Sigmoid colon (tissue), 7 donors: ENCODE data around the gene GPX8. TPM values are rescaled to one million over a fixed set of nuclear protein-coding genes. Genes with fewer than 3 reads are reported as not detected.

Experiments used
- DNase-seq: peaks from one replicate; pipeline ENCODE4 v3.0.0-alpha.2; 2019
- H3K27ac ChIP-seq, 4 donors: fragments of 200-600 bp; sonication (generic); one replicate each; pipeline ENCODE4 v1.5.1; 2016 to 2019; ENCODE audit warnings: mild to moderate bottlenecking in 1 of 4
- H3K27me3 ChIP-seq, 3 donors: fragments of 200-600 bp; sonication (generic); one replicate each; pipeline ENCODE4 v1.5.1; 2019; ENCODE audit warnings: mild to moderate bottlenecking in 1 of 3
- H3K36me3 ChIP-seq, 4 donors: fragments of 200-600 bp; sonication (generic); one replicate each; pipeline ENCODE4 v1.5.1; 2016 to 2019
- H3K4me1 ChIP-seq, 4 donors: fragments of 200-600 bp; sonication (generic); one replicate each; pipeline ENCODE4 v1.5.1; 2017 to 2019
- H3K4me3 ChIP-seq, 4 donors: fragments of 200-600 bp; sonication (generic); one replicate each; pipeline ENCODE4 v1.5.1; 2017 to 2019; ENCODE audit warnings: mild to moderate bottlenecking in 2 of 4, moderate library complexity in 1 of 4
- H3K9me3 ChIP-seq, 4 donors: fragments of 200-600 bp in 3 of 4; sonication (generic) in 3 of 4; one replicate each; pipeline versions ENCODE4 v1.5.1 to v1.6.1; 2013 to 2019
- EP300 ChIP-seq, 4 donors: sonication (generic); formaldehyde crosslinking; IDR thresholded peaks; one replicate each; pipeline ENCODE4 v1.6.1; 2017; ENCODE audit warnings: antibody characterized with exemption in 4 of 4
- POLR2A ChIP-seq, 2 donors: fragments of 450-650 bp; IDR thresholded peaks; one replicate each; pipeline ENCODE4 v1.6.1; 2016; ENCODE audit warnings: antibody characterized with exemption in 2 of 2, mild to moderate bottlenecking in 2 of 2, moderate library complexity in 2 of 2
- POLR2AphosphoS5 ChIP-seq, 4 donors: sonication (generic); formaldehyde crosslinking; IDR thresholded peaks; one replicate each; pipeline ENCODE4 v1.6.1; 2017; ENCODE audit warnings: antibody characterized with exemption in 4 of 4
- WGBS, 2 donors: extraction: QIAGEN DNeasy Blood & Tissue Kit; methylation state at CpG; one replicate each; pipeline ENCODE4 v1.1.7; 2013; 5-methylcytosine and 5-hydroxymethylcytosine counted together
- intact Hi-C: fragments of 100-400 bp; cut with DNase I; formaldehyde crosslinking; loops from one replicate; pipeline ENCODE4 v1.15.1; 2023
- polyA plus RNA-seq, 3 donors: library from polyadenylated mRNA; stranded (reverse); fragments of 200-250 nt; gene quantifications; one replicate each; pipeline ENCODE4 v1.2.3, GENCODE V29; 2013
- total RNA-seq, 4 donors: library from RNA; depleted of rRNA; stranded (reverse); fragments of >200 nt; gene quantifications; one replicate each; pipeline ENCODE4 v1.1.0, GENCODE V29; 2016
- TF ChIP-seq, protein P1 (sequence below), 4 experiments: fragments of 450-650 bp in 3 of 4; fragments of 200-600 bp in 1 of 4; IDR thresholded peaks; one replicate each; pipeline ENCODE4 v1.5.1; 2016 to 2019; ENCODE audit warnings: antibody characterized with exemption in 4 of 4, mild to moderate bottlenecking in 3 of 4, moderate library complexity in 2 of 4
- donor health status: healthy with polysubstance abuse.
- donor health status: Bipolar disorder and iron deficiency.
- donor health status: healthy.

Gene GPX8
- total and polyA plus RNA-seq, 7 donors: 1.8 to 20.8 (median 14.2) TPM

DNA sequence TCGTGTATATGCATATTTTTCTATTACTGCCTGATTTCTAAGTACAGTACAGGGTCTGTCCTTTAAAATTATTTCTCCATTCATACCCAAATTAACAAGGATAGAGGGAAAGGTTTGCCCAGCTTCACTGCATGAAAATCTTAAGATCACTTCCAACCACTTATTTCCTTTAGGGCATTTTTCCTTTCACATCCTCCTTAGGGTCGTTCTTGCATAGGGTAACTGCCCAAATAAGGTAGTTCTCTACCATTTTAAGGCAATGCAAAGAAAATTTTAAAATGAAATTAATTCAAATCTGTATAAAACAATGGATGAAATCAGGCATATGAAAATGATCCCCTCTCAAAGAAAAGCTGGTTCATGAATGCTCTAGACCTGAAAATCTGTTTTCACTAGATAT, 17.1 kb downstream of the GPX8 start:
- H3K4me3 ChIP-seq: no peak overlapping the region
- 6 to 7% methylated on average over 2 of the region's 2 CpGs for WGBS, 2 donors
- H3K27me3 ChIP-seq: peaks cover 32 to 81% (median 46%) of the 10 kb centered on the region in 3 donors
- intact Hi-C loops: no loop called here
- H3K4me1 ChIP-seq: peaks cover under 1 to 29% (median 28%) of the 10 kb centered on the region in 4 donors
- TF ChIP-seq, protein P1, sequence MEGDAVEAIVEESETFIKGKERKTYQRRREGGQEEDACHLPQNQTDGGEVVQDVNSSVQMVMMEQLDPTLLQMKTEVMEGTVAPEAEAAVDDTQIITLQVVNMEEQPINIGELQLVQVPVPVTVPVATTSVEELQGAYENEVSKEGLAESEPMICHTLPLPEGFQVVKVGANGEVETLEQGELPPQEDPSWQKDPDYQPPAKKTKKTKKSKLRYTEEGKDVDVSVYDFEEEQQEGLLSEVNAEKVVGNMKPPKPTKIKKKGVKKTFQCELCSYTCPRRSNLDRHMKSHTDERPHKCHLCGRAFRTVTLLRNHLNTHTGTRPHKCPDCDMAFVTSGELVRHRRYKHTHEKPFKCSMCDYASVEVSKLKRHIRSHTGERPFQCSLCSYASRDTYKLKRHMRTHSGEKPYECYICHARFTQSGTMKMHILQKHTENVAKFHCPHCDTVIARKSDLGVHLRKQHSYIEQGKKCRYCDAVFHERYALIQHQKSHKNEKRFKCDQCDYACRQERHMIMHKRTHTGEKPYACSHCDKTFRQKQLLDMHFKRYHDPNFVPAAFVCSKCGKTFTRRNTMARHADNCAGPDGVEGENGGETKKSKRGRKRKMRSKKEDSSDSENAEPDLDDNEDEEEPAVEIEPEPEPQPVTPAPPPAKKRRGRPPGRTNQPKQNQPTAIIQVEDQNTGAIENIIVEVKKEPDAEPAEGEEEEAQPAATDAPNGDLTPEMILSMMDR (IDR thresholded peaks at IDR 0.05): no peak
- TF ChIP-seq POLR2AphosphoS5 (IDR thresholded peaks at IDR 0.05) (no peak), POLR2A (IDR thresholded peaks at IDR 0.05) (no peak), EP300 (IDR thresholded peaks at IDR 0.05) (no peak)
- no peak for DNase-seq
- no peaks in the 10 kb centered on the region for H3K36me3 ChIP-seq
- no peak overlapping the region for H3K27ac ChIP-seq
- no peaks in the 10 kb centered on the region for H3K9me3 ChIP-seq

DNA sequence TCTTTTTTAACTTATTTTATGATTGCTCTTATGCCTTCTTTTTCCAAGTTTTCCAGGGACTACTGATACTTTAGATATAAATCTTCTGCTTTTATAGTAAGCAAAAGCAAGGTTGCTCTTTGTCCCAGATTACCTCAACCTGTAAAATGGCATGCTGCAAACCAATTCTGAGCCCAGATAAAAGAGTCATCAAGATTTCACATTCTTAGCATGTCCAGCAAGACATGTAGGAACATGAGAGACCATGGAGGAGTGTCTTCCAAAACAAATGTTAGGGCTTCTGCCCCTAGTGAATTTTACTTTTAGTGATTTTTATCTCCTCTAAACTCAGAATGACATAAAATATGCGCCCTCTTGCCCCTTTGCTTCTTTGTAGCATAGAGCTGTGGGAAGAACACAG, 20.0 kb downstream of the GPX8 start:
- H3K9me3 ChIP-seq: no peaks in the 10 kb centered on the region
- TF ChIP-seq, protein P1 (IDR thresholded peaks at IDR 0.05): no peak
- TF ChIP-seq EP300 (IDR thresholded peaks at IDR 0.05): no peak
- no peak for TF ChIP-seq POLR2A (IDR thresholded peaks at IDR 0.05)
- no peak for TF ChIP-seq POLR2AphosphoS5 (IDR thresholded peaks at IDR 0.05)
- peaks cover 0 to 13% (median 12%) of the 10 kb centered on the region in 4 donors for H3K4me1 ChIP-seq
- no peaks in the 10 kb centered on the region for H3K36me3 ChIP-seq
- H3K27me3 ChIP-seq: peaks cover 22 to 72% (median 32%) of the 10 kb centered on the region in 3 donors
- WGBS, 2 donors: 71 to 81% methylated on average over 1 of the region's 1 CpG
- no peak for DNase-seq
- H3K4me3 ChIP-seq: no peak overlapping the region
- intact Hi-C loops: no loop called here
- no peak overlapping the region for H3K27ac ChIP-seq

DNA sequence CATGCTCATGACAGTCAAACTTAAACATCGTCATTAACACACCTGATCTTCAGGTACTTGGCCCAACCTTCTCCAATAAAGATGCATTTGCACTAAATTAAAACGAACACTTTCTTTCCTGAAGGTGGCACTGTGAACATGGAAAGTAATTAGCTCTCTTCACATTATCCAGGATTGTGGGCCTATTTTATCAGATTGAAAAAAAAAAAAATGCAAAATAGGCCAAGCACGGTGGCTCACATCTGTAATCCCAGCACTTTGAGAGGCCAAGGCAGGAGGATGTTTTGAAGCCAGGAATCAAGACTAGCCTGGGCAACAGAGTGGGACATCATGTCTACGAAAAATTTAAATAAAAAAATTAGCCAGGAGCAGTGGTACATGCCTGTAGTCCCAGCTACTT, 27.4 kb downstream of the GPX8 start:
- 28 to 45% methylated on average over 4 of the region's 4 CpGs for WGBS, 2 donors
- Histone ChIP-seq H3K4me3 (no peak overlapping the region), H3K4me1 (no peaks in the 10 kb centered on the region), H3K9me3 (no peaks in the 10 kb centered on the region), H3K27me3 (peaks cover 0 to 70% (median 7%) of the 10 kb centered on the region in 3 donors), H3K27ac (no peak overlapping the region), H3K36me3 (no peaks in the 10 kb centered on the region)
- DNase-seq: no peak
- intact Hi-C loops: no loop called here
- TF ChIP-seq POLR2A (IDR thresholded peaks at IDR 0.05) (no peak), POLR2AphosphoS5 (IDR thresholded peaks at IDR 0.05) (no peak), EP300 (IDR thresholded peaks at IDR 0.05) (no peak)
- TF ChIP-seq, protein P1 (IDR thresholded peaks at IDR 0.05): no peak

DNA sequence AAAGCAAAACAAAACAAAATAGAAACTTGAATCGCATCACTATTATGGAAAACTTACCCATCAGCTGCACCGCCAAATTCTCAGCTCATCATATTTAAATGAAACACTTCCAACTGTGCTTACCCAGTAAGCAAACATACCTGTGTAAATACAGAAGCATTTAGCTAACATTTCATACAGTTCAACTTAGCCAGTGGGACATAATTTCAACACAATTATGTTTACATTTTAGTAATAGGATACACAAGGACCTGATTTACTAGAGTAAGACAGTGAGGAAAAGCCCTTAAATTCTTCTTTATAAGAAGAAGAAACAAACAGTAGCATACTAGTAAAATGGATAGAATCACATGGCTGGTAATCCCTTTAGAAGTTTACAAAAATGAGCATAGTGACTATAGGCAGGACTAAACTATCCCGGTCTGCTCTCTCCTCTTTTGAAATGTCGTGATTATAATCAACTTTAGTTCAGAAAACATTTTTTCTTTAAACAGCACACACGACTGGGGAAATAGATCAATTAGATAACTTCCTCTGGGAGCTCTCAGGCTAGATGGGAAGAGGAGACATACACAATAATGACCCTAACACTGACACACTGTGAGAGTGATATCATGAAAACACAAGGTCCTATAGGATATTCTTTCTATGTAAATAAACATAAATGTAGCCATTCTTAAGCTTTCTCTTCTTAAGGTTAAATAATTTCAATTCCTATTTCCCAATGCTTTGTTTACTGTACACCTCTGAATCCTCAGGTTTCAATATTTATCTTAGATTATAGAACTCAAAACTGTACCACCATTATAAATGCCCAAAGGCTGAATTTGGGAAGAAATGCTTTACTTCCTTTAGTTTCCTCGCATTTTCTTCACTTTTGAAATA, 28.9 kb downstream of the GPX8 start:
- no peak for TF ChIP-seq EP300 (IDR thresholded peaks at IDR 0.05)
- TF ChIP-seq POLR2A (IDR thresholded peaks at IDR 0.05): no peak
- TF ChIP-seq, protein P1 (IDR thresholded peaks at IDR 0.05): no peak
- no peak for TF ChIP-seq POLR2AphosphoS5 (IDR thresholded peaks at IDR 0.05)
- H3K9me3 ChIP-seq: no peaks in the 10 kb centered on the region
- no peaks in the 10 kb centered on the region for H3K4me1 ChIP-seq
- H3K4me3 ChIP-seq: no peak overlapping the region
- intact Hi-C loops: no loop called here
- H3K27ac ChIP-seq: no peak overlapping the region
- H3K27me3 ChIP-seq: peaks cover 0 to 65% (median 8%) of the 10 kb centered on the region in 3 donors
- WGBS, 2 donors: 23 to 57% methylated on average over 6 of the region's 6 CpGs
- DNase-seq: no peak
- H3K36me3 ChIP-seq: no peaks in the 10 kb centered on the region
